Measurements from ENCODE around the gene KPNA5.
"Not testable (repeated sequence)": the region's sequence is repeated elsewhere in the genome, so short reads cannot be mapped to it uniquely, and the experiment has no call there.

The KPNA5 gene

DNA sequence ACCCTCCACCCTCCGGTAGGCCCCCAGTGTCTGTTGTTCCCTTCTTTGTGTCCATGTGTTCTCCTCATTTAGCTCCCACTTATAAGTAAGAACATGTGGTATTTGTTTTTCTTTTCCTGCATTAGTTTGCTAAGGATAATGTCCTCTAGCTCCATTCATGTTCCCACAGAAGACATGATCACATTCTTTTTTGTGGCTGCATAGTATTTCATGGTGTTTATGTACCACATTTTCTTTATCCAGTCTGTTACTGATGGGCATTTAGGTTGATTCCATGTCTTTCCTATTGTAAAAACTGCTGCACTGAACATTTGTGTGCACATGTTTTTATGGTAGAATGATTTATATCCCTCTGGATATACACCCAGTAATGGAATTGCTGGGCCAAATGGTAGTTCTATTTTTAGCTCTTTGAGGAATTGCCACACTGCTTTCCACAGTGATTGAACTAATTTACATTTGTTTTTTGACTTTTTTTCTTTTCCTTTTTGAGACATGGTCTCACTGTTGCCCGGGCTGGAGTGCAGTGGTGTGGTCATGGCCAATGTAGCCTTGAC, 4.5 kb downstream of the KPNA5 start:
- Mint-ChIP-seq H3K4me1 (peaks cover 75% of the 10 kb centered on the region), H3K27ac (peak overlapping the region; percentile 5), H3K36me3 (peaks cover 17% of the 10 kb centered on the region)

DNA sequence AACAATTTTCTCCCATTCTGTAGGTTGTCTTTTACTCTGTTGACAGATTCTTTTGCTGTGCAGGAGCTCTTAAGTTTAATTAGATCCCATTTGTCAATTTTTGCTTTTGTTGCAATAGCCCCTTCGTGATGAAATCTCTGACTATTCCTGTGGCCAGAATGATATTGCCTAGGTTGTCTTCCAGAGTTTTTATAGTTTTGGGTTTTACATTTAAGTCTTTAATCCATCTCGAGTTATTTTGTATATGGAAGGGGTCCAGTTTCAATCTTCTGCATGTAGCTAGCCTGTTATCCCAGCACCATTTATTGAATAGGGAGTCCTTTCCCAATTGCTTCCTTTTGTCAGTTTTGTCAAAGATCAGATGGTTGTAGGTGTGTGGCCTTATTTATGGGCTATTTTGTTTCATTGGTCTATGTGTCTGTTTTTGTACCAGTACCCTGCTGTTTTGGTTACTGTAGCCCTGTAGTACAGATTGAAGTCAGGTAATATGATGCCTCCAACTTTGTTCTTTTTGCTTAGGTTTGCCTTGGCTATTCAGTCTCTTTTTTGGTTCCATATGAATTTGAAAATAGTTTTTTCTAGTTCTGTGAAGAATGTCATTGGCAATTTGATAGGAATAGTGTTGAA, 5.6 kb downstream of the KPNA5 start:
- Mint-ChIP-seq H3K4me1 (peaks cover 77% of the 10 kb centered on the region), H3K36me3 (peaks cover 20% of the 10 kb centered on the region)
- H3K27me3 Mint-ChIP-seq, H3K4me3 Mint-ChIP-seq, H3K27ac Mint-ChIP-seq, H3K9me3 Mint-ChIP-seq: not testable (repeated sequence)

More for the DNA sequence above, 4.5 kb downstream of the KPNA5 start:
- Mint-ChIP-seq H3K4me3 (no peak overlapping the region), H3K27me3 (no peaks in the 10 kb centered on the region), H3K9me3 (no peaks in the 10 kb centered on the region)

DNA sequence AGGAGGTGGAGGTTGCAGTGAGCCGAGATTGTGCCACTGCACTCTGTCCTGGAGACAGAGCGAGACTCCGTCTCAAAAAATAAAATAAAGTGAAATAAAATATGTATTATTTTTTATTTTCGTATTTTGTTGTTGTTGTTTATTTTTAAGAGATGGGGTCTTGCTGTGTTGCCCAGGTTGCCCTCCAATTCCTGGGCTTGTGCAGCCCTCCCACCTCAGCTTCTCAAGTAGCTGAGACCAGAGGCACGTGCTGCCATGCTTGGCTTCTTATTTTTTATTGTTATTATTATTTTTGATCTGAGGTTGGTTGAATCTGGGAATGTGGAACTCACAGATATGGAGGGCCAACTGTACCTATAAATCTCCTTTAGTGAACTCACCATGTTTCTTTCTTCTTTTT, 10.1 kb downstream of the KPNA5 start:
- no peak overlapping the region for H3K4me3 Mint-ChIP-seq
- no peaks in the 10 kb centered on the region for H3K27me3 Mint-ChIP-seq
- H3K27ac Mint-ChIP-seq: peak overlapping the region; percentile 47
- peaks cover 68% of the 10 kb centered on the region for H3K4me1 Mint-ChIP-seq
- no peaks in the 10 kb centered on the region for H3K9me3 Mint-ChIP-seq
- peaks cover 16% of the 10 kb centered on the region for H3K36me3 Mint-ChIP-seq

DNA sequence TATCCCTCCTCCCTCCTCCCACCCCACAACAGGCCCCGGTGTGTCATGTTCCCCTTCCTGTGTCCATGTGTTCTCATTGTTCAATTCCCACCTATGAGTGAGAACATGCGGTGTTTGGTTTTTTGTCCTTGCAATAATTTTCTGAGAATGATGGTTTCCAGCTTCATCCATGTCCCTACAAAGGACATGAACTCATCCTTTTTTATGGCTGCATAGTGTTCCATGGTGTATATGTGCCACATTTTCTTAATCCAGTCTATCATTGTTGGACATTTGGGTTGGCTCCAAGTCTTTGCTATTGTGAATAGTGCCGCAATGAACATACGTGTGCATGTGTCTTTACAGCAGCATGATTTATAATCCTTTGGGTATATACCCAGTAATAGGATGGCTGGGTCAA, 11.9 kb downstream of the KPNA5 start:
- H3K27ac Mint-ChIP-seq, H3K27me3 Mint-ChIP-seq, H3K9me3 Mint-ChIP-seq, H3K4me3 Mint-ChIP-seq: not testable (repeated sequence)
- H3K36me3 Mint-ChIP-seq: peaks cover 18% of the 10 kb centered on the region
- H3K4me1 Mint-ChIP-seq: peaks cover 63% of the 10 kb centered on the region

DNA sequence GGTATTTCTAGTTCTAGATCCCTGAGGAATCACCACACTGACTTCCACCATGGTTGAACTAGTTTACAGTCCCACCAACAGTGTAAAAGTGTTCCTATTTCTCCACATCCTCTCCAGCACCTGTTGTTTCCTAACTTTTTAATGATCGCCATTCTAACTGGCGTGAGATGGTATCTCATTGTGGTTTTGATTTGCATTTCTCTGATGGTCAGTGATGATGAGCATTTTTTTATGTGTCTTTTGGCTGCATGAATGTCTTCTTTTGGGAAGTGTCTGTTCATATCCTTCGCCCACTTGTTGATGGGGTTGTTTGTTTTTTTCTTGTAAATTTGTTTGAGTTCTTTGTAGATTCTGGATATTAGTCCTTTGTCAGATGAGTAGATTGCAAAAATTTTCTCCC, 12.3 kb downstream of the KPNA5 start:
- not testable (repeated sequence) for H3K9me3 Mint-ChIP-seq, H3K4me3 Mint-ChIP-seq, H3K27me3 Mint-ChIP-seq, H3K27ac Mint-ChIP-seq
- Mint-ChIP-seq H3K4me1 (peaks cover 63% of the 10 kb centered on the region), H3K36me3 (peaks cover 20% of the 10 kb centered on the region)

DNA sequence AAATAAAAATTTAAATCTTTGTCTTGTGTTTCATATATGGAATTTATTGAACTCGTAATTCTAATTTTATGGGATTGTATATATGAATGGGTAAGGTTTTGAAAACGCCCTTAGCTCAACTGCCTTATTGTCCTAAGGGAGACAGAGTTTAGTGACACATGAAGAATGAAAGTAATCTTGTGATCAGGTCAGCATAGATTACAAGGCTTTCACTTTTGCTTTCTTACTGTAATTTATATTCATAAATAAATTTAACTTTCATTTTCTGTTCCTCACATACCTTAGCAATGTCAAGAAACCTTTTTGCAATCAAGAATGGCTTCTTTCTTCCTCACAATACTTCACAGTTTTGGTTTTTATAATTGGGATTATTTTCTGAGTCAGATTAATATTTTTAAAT, 14.4 kb downstream of the KPNA5 start:
- Mint-ChIP-seq H3K27me3 (no peaks in the 10 kb centered on the region), H3K4me3 (no peak overlapping the region), H3K27ac (no peak overlapping the region), H3K4me1 (peaks cover 56% of the 10 kb centered on the region), H3K9me3 (no peaks in the 10 kb centered on the region), H3K36me3 (peaks cover 21% of the 10 kb centered on the region)

DNA sequence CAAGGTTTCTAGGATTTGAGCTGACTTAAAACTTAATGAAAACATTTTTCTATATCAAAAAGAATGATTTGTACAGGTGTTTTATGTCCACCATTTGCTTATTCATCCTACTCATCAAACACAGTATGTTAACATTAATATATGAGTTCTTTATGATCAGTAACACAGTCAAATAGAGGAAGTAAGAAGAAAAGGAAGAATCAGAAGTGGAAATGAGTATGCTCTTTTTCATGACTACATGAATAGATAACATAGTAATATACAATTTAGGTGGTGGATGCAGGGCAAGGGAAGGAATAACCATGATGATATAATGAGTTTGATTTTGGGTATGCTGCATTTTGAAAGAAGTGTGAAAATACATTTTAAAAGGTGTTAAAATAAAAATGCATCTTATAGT, 16.5 kb downstream of the KPNA5 start:
- no peaks in the 10 kb centered on the region for H3K27me3 Mint-ChIP-seq
- H3K4me3 Mint-ChIP-seq: no peak overlapping the region
- H3K4me1 Mint-ChIP-seq: peaks cover 57% of the 10 kb centered on the region
- H3K36me3 Mint-ChIP-seq: peaks cover 19% of the 10 kb centered on the region
- no peaks in the 10 kb centered on the region for H3K9me3 Mint-ChIP-seq
- H3K27ac Mint-ChIP-seq: peak overlapping the region; percentile 44

DNA sequence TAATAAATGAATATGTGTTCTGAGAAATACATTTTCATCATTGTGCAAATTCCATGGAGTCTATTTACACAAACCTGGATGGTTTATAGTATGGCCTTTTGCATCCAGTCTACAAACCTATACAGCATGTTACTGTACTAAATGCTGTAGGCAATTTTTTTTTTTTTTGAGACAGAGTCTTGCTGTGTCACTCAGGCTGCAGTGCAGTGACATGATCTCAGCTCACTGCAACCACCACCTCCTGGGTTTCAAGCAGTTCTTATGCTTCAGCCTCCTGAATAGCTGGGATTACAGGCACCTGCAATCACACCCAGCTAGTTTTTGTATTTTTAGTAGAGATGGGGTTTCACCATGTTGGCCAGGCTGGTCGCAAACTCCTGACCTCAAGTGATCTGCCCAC, 22.9 kb downstream of the KPNA5 start:
- H3K27ac Mint-ChIP-seq, H3K4me3 Mint-ChIP-seq, H3K27me3 Mint-ChIP-seq, H3K9me3 Mint-ChIP-seq: not testable (repeated sequence)
- H3K36me3 Mint-ChIP-seq: peaks cover 18% of the 10 kb centered on the region
- H3K4me1 Mint-ChIP-seq: peaks cover 13% of the 10 kb centered on the region

DNA sequence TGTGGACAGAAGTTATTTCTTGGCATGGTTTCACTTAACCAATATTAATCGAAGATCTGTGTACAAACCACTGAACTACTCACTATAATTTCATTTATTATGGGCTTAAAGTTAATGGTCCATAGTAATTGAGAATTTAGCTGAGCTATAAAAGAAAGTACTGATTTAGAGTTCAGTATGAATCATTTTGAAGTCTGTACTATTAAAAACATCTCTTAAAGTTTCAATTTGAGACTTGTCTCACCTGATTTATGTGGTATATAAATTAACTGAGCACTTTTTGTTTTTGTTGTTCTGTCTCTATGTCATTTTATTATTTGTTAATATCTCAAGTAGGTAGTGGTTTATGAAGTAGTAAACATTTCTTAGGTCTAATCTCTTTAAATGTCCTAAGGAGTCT, 24.9 kb downstream of the KPNA5 start:
- Mint-ChIP-seq H3K9me3 (no peaks in the 10 kb centered on the region), H3K27me3 (no peaks in the 10 kb centered on the region), H3K27ac (no peak overlapping the region)

DNA sequence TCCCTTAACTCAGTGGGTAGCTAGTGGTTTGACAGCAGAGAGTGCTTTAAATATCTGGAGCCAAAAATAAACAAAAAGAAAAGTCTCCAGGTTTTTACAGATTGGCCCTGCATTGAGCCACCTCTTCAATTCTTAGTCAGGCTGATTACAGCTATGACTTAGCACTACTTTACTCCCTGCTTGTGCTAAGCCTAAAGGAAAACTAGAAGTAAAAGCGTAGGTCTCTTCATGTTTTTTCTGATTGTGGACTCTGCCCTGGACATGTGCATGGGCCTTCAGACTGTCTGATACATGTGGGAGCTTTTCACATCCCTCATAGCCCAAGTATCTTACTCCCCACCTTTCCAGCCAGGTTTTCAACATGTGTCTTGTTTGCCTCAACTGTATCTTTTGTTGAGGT, 33.3 kb downstream of the KPNA5 start:
- Mint-ChIP-seq H3K9me3 (peaks cover 5% of the 10 kb centered on the region), H3K4me1 (peaks cover 24% of the 10 kb centered on the region), H3K27ac (no peak overlapping the region), H3K36me3 (peaks cover 37% of the 10 kb centered on the region), H3K27me3 (no peaks in the 10 kb centered on the region), H3K4me3 (no peak overlapping the region)

More for the DNA sequence above, 24.9 kb downstream of the KPNA5 start:
- peaks cover 6% of the 10 kb centered on the region for H3K4me1 Mint-ChIP-seq
- peaks cover 17% of the 10 kb centered on the region for H3K36me3 Mint-ChIP-seq
- no peak overlapping the region for H3K4me3 Mint-ChIP-seq

DNA sequence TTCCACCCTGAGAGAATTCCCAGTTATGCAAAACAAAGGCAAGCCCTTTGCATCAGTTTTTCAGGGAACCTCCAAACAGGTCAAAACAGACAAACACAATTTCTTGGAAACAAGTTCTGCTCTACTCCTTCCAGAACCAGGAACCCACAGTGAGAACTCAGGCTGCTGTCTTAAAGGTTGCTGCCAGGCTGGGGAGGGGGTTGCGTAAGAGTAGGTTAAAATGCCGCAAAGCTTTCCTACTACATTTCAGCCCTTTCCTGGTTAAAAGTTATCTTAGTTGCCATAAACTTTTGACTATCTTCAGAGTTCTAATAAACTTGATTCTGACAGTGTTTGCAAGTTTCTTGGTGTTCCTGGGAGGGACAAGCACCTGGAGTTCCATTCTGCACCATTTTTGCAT, 33.8 kb downstream of the KPNA5 start:
- peaks cover 24% of the 10 kb centered on the region for H3K4me1 Mint-ChIP-seq
- peaks cover 5% of the 10 kb centered on the region for H3K9me3 Mint-ChIP-seq
- no peaks in the 10 kb centered on the region for H3K27me3 Mint-ChIP-seq
- H3K36me3 Mint-ChIP-seq: peaks cover 35% of the 10 kb centered on the region
- H3K27ac Mint-ChIP-seq: no peak overlapping the region
- H3K4me3 Mint-ChIP-seq: no peak overlapping the region

DNA sequence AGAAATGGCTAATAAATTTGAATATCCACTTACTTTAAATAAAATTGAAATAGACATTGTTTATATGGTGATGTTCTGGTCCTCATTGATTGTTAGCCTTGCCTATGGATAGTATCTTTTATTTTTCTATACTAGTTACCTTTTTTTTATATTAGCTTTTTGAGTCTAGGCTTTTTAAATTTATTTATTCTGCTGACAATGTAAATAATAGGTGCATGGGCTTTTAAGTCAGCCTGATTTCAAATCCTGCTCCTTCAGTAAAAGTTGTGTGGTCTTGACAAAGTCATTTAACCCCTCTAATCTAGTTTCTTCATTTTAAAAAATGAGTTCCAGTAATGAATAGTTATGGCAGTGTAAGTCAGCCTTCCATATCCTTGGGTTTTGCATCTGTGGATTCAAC, 45.9 kb downstream of the KPNA5 start:
- no peaks in the 10 kb centered on the region for H3K27me3 Mint-ChIP-seq
- H3K4me3 Mint-ChIP-seq: no peak overlapping the region
- H3K9me3 Mint-ChIP-seq: no peaks in the 10 kb centered on the region
- H3K4me1 Mint-ChIP-seq: peaks cover 5% of the 10 kb centered on the region
- H3K27ac Mint-ChIP-seq: no peak overlapping the region
- peaks cover 49% of the 10 kb centered on the region for H3K36me3 Mint-ChIP-seq

DNA sequence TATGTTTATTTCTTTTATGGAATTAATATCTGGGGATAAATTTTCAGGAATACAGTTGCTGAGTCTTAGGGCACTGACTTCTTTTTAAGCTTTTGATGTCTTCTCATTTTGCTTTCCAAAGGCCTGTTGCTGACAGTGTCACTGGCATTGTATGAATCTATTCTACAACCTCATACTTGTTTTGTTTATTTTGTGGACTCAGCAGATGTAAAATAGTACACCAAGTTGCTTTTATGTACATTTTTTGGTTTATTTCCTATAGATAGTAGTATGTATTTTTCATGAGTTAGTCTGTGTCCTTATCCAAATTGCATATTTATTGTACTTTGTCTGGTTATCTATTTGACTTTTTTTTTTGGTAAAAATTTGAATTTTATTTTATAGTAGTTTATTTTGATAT, 49.5 kb downstream of the KPNA5 start:
- no peaks in the 10 kb centered on the region for H3K4me1 Mint-ChIP-seq
- no peak overlapping the region for H3K27ac Mint-ChIP-seq
- H3K27me3 Mint-ChIP-seq: no peaks in the 10 kb centered on the region
- H3K36me3 Mint-ChIP-seq: peaks cover 42% of the 10 kb centered on the region
- no peak overlapping the region for H3K4me3 Mint-ChIP-seq
- H3K9me3 Mint-ChIP-seq: peaks cover under 1% of the 10 kb centered on the region

DNA sequence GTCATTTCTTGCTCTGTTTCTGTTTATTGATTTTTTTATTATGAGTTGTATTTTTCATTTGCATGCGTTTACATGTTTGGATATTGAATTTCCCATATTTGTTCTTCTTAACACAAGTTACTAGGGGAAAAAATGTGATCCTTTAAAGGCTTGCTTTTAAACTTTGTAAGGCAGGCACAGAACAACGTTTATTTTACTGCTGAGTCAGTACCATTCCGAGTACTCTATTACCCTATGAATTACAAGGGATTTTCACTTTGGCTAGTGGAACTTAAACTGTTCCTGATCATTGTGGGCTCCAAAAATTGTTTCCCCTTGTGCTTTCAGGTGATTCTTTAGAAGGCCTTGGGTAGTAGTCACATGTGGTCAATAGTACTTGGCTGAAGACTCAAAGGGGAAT, 56.0 kb downstream of the KPNA5 start:
- Mint-ChIP-seq H3K4me3 (no peak overlapping the region), H3K27me3 (no peaks in the 10 kb centered on the region), H3K4me1 (no peaks in the 10 kb centered on the region), H3K36me3 (peaks cover 33% of the 10 kb centered on the region), H3K27ac (peak overlapping the region; percentile 26), H3K9me3 (peaks cover 23% of the 10 kb centered on the region)

DNA sequence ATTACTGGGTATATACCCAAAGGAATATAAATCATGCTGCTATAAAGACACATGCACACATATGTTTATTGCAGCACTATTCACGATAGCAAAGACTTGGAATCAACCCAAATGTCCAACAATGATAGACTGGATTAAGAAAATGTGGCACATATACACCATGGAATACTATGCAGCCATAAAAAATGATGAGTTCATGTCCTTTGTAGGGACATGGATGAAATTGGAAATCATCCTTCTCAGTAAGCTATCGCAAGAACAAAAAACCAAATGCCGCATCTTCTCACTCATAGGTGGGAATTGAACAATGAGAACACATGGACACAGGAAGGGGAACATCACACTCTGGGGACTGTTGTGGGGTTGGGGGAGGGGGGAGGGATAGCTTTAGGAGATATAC, 59.5 kb downstream of the KPNA5 start:
- peaks cover 28% of the 10 kb centered on the region for H3K9me3 Mint-ChIP-seq
- H3K4me3 Mint-ChIP-seq, H3K27ac Mint-ChIP-seq, H3K4me1 Mint-ChIP-seq, H3K27me3 Mint-ChIP-seq: not testable (repeated sequence)
- peaks cover 21% of the 10 kb centered on the region for H3K36me3 Mint-ChIP-seq

DNA sequence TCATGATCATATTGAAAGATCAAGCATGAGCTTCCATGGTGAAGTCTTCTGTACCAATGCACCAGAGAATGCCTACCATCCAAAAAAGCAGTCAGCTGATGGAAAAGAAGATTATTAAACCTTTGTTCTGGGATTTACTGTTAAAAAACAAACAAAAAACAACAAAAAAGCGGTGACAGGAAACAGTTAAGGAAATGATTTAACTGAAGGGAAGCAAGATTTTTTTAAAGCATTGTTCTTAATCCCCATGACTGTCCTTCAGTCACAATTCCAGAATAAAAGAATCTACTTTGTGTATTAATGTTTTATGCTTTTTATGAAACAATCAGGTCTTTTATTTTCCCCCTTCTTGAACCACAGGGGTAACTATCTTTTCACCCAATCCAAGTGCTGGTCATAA, 60.6 kb downstream of the KPNA5 start:
- H3K36me3 Mint-ChIP-seq: peaks cover 13% of the 10 kb centered on the region
- no peak overlapping the region for H3K4me3 Mint-ChIP-seq
- no peaks in the 10 kb centered on the region for H3K4me1 Mint-ChIP-seq
- no peak overlapping the region for H3K27ac Mint-ChIP-seq
- peaks cover 24% of the 10 kb centered on the region for H3K9me3 Mint-ChIP-seq
- peaks cover 2% of the 10 kb centered on the region for H3K27me3 Mint-ChIP-seq

DNA sequence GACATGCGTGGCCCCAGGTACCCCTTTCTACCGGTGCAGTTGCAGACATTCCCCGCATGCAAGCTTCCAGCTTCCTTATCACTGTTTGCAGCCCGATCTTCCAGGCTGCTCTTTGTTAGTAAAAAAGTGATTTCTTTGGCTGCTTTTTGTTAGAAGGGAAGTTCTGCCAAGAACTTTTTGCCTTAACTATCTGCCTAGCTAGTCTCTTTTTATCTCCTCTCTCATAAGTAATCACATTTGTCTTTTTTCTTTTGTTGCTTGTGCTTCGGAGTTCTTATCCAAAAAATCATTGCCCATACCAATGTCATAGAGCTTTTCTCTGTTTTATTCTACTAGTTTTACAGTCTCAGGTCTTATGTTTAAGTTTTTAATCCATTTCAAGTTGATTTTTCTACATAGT, 64.2 kb downstream of the KPNA5 start:
- Mint-ChIP-seq H3K27me3 (peaks cover 4% of the 10 kb centered on the region), H3K9me3 (peaks cover 17% of the 10 kb centered on the region), H3K36me3 (peaks cover 2% of the 10 kb centered on the region), H3K27ac (no peak overlapping the region), H3K4me1 (no peaks in the 10 kb centered on the region), H3K4me3 (no peak overlapping the region)

Data from activated naive CD4-positive, alpha-beta T cell treated with anti-CD3 and anti-CD28 coated beads, Interleukin-2, amount 50 U/mL, for 24 hours (primary cell).